Fibroblast of villous mesenchyme (primary cell): ENCODE results near the gene PTPRM. TPM values are rescaled to one million over a fixed set of nuclear protein-coding genes. Genes with fewer than 3 reads are reported as not detected.

Experiments used
- DNase-seq: peaks from one replicate; pipeline ENCODE4 v3.0.0-alpha.2; 2010; ENCODE audit warnings: low read depth
- H3K4me3 ChIP-seq: 2 replicates; pipeline ENCODE4 v1.5.1; 2011; ENCODE audit warnings: low read depth, mild to moderate bottlenecking, low read length
- total RNA-seq: library from RNA; depleted of rRNA; stranded (reverse); fragments of >200 nt; gene quantifications from 2 replicates; pipeline ENCODE4 v1.2.3, GENCODE V29; 2012
- TF ChIP-seq, protein P1 (sequence below): IDR thresholded peaks from 2 replicates; pipeline ENCODE4 v1.5.1; 2012; ENCODE audit warnings: low read depth, mild to moderate bottlenecking, low read length; ENCODE audit not compliant: insufficient read depth

Gene PTPRM
- total RNA-seq, 1 donor: 56.1 TPM

DNA sequence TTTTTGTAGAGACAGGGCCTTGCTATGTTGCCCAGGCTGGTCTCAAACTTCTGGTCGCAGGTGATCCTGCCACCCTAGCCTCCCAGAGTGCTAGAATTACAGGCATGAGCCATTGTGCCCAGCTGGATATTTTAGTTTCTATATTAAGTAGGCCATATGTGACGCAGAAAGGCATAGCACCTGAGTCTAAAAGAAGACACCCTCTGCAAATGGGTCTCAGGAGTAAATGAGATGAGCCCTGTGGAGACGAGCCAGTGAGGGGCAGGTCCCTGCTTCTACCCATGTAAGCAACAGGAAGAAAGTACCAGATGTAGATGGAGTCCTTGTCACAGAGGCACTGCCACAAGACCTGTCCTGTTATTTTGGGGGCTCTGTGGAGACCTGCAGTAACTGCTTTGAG is 322.4 kb downstream of the PTPRM start:
- TF ChIP-seq, protein P1, sequence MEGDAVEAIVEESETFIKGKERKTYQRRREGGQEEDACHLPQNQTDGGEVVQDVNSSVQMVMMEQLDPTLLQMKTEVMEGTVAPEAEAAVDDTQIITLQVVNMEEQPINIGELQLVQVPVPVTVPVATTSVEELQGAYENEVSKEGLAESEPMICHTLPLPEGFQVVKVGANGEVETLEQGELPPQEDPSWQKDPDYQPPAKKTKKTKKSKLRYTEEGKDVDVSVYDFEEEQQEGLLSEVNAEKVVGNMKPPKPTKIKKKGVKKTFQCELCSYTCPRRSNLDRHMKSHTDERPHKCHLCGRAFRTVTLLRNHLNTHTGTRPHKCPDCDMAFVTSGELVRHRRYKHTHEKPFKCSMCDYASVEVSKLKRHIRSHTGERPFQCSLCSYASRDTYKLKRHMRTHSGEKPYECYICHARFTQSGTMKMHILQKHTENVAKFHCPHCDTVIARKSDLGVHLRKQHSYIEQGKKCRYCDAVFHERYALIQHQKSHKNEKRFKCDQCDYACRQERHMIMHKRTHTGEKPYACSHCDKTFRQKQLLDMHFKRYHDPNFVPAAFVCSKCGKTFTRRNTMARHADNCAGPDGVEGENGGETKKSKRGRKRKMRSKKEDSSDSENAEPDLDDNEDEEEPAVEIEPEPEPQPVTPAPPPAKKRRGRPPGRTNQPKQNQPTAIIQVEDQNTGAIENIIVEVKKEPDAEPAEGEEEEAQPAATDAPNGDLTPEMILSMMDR: no peak
- no peak overlapping the region for H3K4me3 ChIP-seq
- no peak for DNase-seq

DNA sequence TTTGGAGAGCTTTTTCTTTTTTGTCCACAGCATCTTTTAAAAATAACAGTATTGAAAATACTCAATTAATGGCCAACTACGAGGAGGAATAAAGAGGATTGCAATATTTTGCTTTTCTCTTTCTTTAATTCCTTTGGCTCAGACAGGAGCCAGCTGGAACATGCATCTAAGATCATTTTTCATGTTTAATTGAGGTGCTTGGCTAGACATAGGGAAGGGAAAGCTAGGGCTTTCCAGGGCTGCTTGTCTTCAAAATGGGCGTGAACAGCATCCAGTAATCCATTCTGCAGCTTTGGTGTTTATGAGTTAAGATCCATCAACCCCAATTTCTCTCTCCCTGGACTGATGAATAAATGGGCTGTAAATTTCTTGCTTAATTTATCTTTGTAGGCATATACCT is 323.0 kb downstream of the PTPRM start:
- DNase-seq: no peak
- H3K4me3 ChIP-seq: no peak overlapping the region
- TF ChIP-seq, protein P1: no peak

DNA sequence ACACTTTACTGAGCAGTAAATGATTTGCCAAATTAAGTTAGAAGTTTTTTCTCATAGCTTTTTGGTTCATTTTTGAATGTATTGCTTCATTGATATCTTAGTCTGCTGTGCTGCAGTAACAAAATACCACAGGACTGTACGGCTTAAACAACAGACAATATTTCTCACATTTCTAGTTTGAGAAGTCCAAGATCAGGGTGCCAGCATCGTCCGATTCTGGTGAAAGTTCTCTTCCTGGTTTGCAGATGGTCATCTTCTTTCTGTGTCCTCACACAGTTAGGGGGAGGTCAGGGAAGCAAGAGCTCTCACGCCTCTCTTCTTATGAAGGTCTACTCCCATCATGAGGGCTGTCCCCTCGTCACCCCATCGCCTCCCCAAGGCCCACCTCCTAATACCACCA is 325.4 kb downstream of the PTPRM start:
- TF ChIP-seq, protein P1: no peak
- no peak overlapping the region for H3K4me3 ChIP-seq
- no peak for DNase-seq

DNA sequence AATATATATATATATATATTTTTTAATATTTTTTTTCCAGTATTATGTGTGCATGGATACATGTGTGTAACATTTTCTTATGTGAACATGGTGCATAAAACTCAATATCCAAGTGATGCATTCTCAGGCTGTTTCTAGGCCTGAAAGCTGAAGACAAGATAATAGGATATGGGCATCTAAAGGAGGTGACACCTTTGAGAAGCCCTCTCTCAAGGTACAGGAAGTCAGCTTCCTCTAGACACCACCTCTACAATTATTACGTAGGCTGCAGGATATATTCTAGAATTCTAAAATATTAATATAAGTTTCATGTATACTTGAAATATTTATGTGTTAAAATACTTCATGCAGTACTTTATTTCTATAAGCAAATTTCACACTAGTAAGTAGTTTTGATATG is 327.5 kb downstream of the PTPRM start:
- TF ChIP-seq, protein P1: no peak
- DNase-seq: no peak
- H3K4me3 ChIP-seq: no peak overlapping the region

DNA sequence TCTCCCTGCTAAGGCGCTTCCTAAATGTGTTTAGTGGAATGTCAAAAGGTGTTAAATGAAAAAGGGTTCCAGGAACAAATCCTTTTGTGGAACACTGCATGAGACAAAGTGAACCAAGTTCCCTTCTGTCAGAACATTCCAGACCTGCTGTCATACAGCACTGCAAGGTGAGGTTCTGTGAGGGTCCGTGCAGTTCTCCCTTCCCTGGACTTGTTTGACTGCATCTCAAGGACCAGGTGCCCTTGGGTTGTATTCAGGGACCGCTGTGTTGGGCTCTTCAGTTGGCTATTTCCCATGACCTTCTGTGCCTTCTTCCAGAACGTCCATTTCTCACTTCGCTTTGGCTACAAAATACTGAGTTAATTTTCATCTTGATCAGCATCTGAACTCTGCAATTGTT is 328.2 kb downstream of the PTPRM start:
- no peak overlapping the region for H3K4me3 ChIP-seq
- no peak for DNase-seq
- TF ChIP-seq, protein P1: no peak

DNA sequence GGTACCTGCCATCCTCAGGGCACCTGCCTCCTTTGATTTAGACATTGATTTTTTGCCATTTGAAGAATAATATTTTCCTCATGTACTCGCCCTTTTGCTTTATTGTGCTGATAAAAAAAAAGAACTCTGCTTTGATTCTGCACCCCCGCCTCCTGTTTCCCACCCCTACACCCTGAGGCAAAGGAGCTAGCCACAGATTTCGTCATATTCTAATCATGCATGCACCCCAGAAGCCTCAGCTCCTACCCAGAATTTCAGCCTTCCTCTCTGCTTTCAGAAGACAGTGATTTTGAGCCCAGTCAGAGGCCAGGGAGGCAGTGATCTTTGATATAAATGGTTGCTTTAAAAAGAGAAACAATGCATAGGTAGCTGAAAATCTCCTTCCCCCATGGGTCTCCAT is 329.0 kb downstream of the PTPRM start:
- TF ChIP-seq, protein P1: no peak
- DNase-seq: no peak
- H3K4me3 ChIP-seq: no peak overlapping the region

DNA sequence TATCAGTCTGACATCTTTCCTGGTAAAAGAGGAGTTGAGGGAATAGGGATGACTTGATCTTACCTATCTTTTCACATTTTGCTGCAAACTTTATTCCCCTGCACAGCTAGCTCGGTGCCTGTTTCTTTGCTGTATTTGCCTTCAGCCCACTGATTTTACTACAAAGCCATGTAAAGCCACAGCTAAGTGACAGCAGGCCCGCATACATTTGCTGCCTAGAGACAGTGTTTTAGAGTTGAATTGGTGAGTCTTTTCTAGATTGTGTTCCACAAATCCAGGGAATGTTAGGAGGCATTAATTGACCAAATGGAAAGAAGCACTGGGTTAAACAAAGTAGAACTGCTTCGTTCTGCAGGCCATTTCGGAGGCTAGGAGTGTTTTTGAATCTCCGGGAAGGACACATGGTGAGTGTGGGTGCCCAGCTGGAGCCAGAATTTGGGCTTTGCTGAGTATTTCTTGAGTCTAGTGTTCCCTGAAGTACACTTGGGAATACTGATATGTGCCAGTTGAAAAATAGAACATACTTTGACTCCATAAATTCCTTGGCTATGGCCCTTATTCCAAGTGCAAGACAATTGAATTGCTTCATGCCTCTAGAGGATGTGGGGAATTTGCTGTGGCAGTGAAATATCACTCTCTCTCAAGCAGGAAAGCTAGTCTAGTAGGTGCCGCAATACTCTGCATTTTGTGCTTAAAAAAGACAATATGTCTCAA is 329.8 kb downstream of the PTPRM start:
- no peak overlapping the region for H3K4me3 ChIP-seq
- TF ChIP-seq, protein P1: no peak
- DNase-seq: no peak
